Measurements from ENCODE around the gene EPHA4.
"Not testable (repeated sequence)": the region's sequence is repeated elsewhere in the genome, so short reads cannot be mapped to it uniquely, and the experiment has no call there.

Gene EPHA4

DNA sequence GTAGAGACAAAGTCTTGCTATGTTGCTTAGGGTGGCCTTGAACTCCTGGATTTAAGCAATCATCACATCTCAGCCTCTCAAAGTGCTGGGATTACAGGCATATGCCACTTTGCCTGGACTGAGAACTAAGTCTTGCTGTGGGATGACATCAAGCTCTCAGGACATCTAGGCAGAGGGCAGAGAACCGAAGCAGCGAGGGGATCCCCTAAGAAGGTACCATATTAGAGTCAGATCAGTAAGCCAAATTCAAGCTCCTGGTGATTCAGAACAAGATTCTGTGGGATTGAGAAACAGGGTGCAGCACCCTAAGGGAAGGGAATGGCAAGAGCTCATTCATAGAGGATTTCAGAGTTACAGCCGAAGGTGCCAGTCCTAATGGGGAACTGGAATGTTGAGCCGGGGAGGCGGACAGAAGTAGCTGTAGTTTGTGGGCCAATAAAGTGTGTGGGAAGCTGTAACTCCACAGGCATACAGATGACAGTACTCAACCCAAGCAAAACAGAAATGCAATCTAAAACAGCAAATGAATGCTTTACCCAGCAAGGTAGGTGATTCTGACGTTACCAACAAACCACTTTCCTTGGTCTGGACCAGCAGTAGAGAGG is 30.9 kb downstream of the EPHA4 start:
- DNase-seq (ENCODE audit: low read depth in 1 of 2, low spot score in 1 of 2) = no peak

- DNase-seq (ENCODE audit: low read depth in 1 of 2, low spot score in 1 of 2) = no peak
Observed at GRCh38 chr2:221539246-221539645, 32.9 kb downstream of the EPHA4 start.

- no peak for DNase-seq (ENCODE audit: low read depth in 1 of 2, low spot score in 1 of 2)
Observed at GRCh38 chr2:221535824-221536223, 36.3 kb downstream of the EPHA4 start.

DNA sequence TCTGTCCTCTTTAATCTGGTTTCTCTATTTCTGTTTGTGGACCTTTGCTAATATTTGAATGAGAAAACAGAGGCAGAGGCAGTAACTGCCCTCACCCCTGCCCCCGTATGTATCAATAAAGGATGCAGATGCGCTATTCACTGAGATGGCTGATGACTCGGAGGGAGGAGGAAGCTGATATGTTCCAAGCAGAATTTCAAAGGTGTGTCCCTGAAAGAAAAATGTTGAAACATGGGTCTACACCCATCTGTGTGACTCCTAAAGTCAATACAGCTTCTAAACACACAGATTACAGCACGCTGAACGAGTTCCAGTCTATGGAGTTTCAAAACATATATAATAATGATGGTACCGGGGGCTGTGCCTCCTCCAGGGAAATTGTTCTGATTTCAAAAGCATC is 38.8 kb downstream of the EPHA4 start:
- no peak for DNase-seq (ENCODE audit: low read depth in 1 of 2, low spot score in 1 of 2)

GRCh38 chr2:221532641-221533040 is 39.5 kb downstream of the EPHA4 start:
- no peak for DNase-seq (ENCODE audit: low read depth in 1 of 2, low spot score in 1 of 2)

GRCh38 chr2:221530653-221531037 is 41.5 kb downstream of the EPHA4 start:
- no peak for DNase-seq (ENCODE audit: low read depth in 1 of 2, low spot score in 1 of 2)

- DNase-seq (ENCODE audit: low read depth in 1 of 2, low spot score in 1 of 2) = no peak
Observed at GRCh38 chr2:221529943-221530652, 42.0 kb downstream of the EPHA4 start.

DNA sequence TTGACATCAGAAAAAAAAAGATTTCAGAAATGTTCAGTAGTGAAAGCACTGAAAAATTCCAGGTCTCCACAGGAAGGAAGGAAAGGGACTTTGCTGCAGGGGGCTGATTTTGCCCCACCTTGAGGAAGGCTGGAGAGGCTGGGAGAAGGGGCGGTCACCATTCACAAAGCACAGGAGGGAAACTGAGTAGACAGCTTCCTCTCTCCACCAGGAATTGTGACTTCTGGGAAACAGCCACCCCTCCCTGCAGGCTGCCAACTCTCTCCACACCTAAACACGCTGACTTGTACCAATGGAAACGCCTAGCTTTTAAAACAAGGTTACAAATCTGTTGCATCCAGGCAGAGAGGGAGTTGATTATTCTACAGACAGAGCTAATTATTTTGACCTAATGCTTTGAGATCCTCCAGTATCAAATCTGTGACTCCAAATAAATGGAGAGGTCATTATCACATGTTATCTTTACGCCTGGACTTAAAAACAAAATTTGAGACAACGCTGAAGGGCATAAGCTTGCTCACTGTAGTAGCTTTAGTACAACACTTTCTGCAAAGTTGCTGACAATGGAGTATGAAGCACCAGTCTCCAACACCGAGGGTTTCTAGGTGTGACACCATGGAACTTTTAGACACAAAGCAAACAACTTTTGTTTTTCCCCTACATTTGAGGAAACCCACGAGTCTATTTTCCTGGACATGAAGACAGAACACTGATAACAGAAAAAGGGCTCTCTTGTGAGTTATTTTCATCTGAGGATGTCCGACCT is 42.7 kb downstream of the EPHA4 start:
- DNase-seq (ENCODE audit: low read depth in 1 of 2, low spot score in 1 of 2) = no peak

DNA sequence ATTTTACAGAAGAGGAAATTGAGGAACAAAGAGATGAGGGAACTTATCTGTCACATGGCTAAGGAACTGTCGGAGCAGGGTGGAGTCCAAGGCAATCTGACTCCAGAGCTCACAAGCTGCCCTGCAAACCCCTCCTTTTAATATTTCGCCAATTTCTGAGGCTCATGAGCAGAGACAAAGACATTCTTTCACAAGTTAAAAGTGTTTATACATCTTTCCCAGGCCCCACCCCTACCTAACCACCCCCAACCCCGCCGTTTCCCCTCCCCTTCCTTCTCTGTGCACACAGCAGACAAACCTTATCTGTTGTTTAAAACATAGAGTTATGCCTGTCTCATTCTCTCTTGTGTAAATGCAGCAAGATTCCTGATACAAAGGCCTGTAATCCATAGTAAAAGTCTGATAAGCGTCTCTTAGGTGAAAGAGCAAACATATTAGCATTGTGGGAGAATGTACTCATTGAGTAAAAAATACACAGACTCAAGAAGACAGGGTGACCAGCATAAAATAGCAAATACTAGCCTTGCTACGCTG is 44.3 kb downstream of the EPHA4 start:
- DNase-seq (ENCODE audit: low read depth in 1 of 2, low spot score in 1 of 2) = peak in 1 of 2 donors; percentile 20

DNA sequence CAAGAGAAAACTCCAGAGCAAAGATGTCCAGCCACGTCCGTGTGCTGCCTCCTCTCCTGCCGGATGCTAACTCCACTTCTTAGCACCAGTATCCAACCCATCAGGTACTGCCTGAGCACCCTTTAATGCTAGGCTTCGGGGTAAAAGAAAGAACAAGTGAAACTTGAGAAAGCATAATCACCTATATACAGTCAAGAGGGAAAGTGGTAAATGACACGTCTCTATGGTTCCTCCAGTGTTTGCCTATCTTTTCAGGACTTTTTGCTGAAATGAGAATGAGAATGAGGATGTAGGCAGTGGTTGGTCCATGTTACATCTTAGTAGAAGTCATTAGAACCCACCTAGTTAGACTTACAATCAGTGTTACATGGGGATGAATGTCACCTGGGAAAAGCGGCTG is 47.9 kb downstream of the EPHA4 start:
- no peak for DNase-seq (ENCODE audit: low read depth in 1 of 2, low spot score in 1 of 2)

GRCh38 chr2:221521233-221521845 is 50.8 kb downstream of the EPHA4 start:
- DNase-seq (ENCODE audit: low read depth in 1 of 2, low spot score in 1 of 2) = no peak

GRCh38 chr2:221518935-221519625 is 53.0 kb downstream of the EPHA4 start:
- DNase-seq (ENCODE audit: low read depth in 1 of 2, low spot score in 1 of 2) = no peak

GRCh38 chr2:221518201-221518934 is 53.7 kb downstream of the EPHA4 start:
- peak in 1 of 2 donors; percentile 15 for DNase-seq (ENCODE audit: low read depth in 1 of 2, low spot score in 1 of 2)

DNA sequence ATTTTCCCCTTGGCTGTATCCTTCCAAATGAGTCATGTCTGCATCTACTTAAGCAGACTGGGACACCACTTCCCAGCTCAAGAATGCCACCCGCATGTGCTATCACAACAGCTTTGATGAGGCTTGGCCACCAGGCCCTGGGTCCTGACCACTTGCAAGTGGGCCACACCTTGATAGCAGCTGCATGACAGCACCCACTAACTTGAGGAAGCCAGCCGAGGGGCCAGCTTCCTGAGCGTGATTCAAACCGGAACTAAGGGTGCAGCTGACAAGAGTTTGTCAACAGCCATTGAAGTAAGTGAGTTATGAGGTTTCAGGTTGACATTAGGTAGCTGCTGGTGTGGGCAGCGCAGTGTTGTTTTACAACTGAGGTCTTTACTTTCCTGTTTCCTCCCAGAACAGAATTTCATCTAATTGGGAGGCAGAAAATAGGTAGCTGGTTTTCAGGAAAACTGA is 54.4 kb downstream of the EPHA4 start:
- DNase-seq (ENCODE audit: low read depth in 1 of 2, low spot score in 1 of 2) = peak; percentile 52 to 57

DNA sequence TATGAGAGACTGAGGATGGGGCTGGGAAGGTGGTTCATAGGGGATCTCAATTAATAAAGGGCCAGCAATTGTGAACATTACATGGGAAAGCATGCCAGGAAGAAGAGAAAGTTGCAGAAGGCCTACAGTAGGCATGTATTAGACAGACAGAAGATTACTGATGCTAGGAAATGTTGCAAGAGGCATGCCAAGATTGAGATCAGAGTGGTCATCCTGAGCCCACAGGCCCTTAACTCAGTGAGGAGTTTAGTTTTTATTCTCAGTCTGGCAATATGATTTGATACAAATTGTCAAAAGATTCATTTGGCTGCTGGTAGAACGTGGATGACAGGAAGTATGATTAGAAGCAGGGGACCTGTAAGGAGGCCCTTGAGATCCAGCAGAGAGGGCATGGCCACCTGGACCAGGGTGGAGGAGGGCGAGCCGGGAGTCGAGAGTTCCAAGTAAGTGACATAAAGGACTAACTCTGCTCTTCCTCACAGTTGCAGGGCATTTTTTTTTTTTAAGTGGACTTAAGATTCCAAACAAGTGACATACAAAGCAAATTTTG is 54.9 kb downstream of the EPHA4 start:
- no peak for DNase-seq (ENCODE audit: low read depth in 1 of 2, low spot score in 1 of 2)

DNA sequence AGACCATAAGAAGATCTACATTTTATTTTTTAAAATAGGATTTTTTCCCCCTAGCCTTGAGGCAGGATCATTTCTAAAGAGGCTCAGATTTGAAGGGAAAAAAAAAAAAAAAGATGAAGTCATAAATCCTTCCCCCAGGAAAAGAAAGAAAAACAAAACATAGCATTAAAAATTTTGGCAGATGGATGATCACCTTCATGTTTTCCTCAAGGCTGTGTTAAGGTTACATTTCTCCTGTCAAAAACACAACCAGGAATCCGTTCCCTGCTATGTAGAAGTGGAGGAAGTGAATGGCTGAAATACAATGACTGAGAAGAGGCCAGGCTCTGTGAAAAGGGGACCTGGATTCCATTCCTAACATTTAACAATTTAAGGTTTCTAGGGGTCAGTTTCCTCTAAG is 56.2 kb downstream of the EPHA4 start:
- no peak for DNase-seq (ENCODE audit: low read depth in 1 of 2, low spot score in 1 of 2)

DNA sequence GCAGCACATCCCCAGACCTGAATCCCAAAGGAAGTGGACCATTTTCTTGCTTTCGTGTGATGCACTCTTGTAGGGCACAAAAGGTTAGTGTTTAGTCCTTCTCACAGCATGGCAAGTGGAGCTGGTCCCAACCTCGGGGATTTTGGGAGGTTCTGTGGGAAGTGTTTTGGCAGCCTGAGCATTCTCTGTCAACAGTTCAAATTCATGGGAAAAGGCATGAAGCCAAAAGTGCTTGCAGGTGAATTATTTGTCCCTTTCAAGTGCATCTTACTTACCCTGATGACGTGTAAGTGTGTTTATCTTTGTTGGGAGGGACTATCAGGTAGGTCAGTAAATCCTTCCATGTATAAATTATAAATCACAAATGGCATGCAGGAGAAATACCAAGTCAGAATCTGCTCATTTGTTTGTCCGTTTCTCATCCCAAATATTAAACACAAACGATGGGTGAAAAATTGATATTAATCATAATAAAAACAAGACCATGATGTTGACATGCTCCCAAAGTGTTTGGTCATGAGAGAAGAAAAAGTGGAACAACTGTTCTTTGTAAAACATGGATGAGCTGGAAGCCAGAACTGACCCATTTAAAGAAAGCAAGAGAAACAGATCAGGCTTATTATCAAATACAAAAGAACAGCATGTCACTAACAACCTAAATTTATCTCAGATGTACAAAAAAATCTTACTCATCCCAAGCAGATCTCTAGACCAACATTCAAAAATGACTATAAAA is 57.6 kb downstream of the EPHA4 start:
- no peak for DNase-seq (ENCODE audit: low read depth in 1 of 2, low spot score in 1 of 2)

GRCh38 chr2:221513232-221513631 is 58.9 kb downstream of the EPHA4 start:
- no peak for DNase-seq (ENCODE audit: low read depth in 1 of 2, low spot score in 1 of 2)

GRCh38 chr2:221511325-221511724 is 60.8 kb downstream of the EPHA4 start:
- not testable (repeated sequence) for DNase-seq (ENCODE audit: low read depth in 1 of 2, low spot score in 1 of 2)
